ENCODE data around the gene PRCC. TPM values are rescaled to one million over a fixed set of nuclear protein-coding genes. Genes with fewer than 3 reads are reported as not detected.

PRCC gene
- total and polyA plus RNA-seq, 2 of the 4 experiments (the other 2 are of a cell fraction) = 10.6 to 59.6 TPM

- H3K4ac ChIP-seq (ENCODE audit: low read depth, low read length) = no peak overlapping the region
- 88% methylated on average over 3 of the region's 10 CpGs; no CpG with 5 or more reads in 1 of the 2 experiments for WGBS, 2 experiments (ENCODE audit: extremely low coverage in 2 of 2, insufficient read length in 1 of 2)
- no peak overlapping the region for H3K18ac ChIP-seq (ENCODE audit: low read depth, low read length)
- POLR2A ChIA-PET (ENCODE audit: unreplicated experiment) = no interaction called here
- H2BK15ac ChIP-seq (ENCODE audit: low read depth, low read length) = no peak overlapping the region
- BruUV-seq (replicated peaks) = no TSS peak
- H3K36me3 ChIP-seq (ENCODE audit: control insufficient read depth, insufficient read depth, low read length) = peaks cover 37% of the 10 kb centered on the region
- H3K27me3 ChIP-seq (ENCODE audit: control insufficient read depth, insufficient read depth, low read length) = no peaks in the 10 kb centered on the region
- no peak overlapping the region for H3K4me2 ChIP-seq (ENCODE audit: low read depth, low read length)
- H4K91ac ChIP-seq (ENCODE audit: insufficient read depth, low read depth, low read length) = no peak overlapping the region
- TF ChIP-seq CEBPB (IDR thresholded peaks at IDR 0.05; ENCODE audit: low read depth, low read length) (no peak), MAZ (IDR thresholded peaks at IDR 0.05; ENCODE audit: borderline replicate concordance, low read depth, low read length) (no peak), CHD1 (IDR thresholded peaks at IDR 0.05; ENCODE audit: low read depth, low read length) (no peak), MXI1 (IDR thresholded peaks at IDR 0.05; ENCODE audit: borderline replicate concordance, low read depth, low read length) (no peak), SMC3 (IDR thresholded peaks at IDR 0.05; ENCODE audit: low read depth, low read length) (no peak), RAD21 (IDR thresholded peaks at IDR 0.05; ENCODE audit: low read length) (no peak), MAFK (IDR thresholded peaks at IDR 0.05; ENCODE audit: low read depth, low read length) (no peak), FOS (IDR thresholded peaks at IDR 0.05; ENCODE audit: low read depth, low read length) (no peak)
- H2BK20ac ChIP-seq (ENCODE audit: low read depth, low read length) = no peak overlapping the region
- no peaks in the 10 kb centered on the region; the same call in 1 of the 2 replicates for H3K9me1 ChIP-seq (ENCODE audit: insufficient read depth, low read length)
- no peak overlapping the region for H3K9ac ChIP-seq (ENCODE audit: low read depth, low read length)
- DNase-seq = no peak
- no peaks in the 10 kb centered on the region for H3K9me3 ChIP-seq (ENCODE audit: control insufficient read depth, insufficient read depth, low read length)
- H2AK9ac ChIP-seq (replicated peaks; ENCODE audit: low read depth, low read length, poor library complexity) = no peak overlapping the region
- intact Hi-C loops (cut with micrococcal nuclease) = no loop called here
- no peak overlapping the region for H3K14ac ChIP-seq (replicated peaks; ENCODE audit: low read depth, low read length)
- dilution Hi-C loops (cut with HindIII; ENCODE audit: low sequenced_read_pairs, unreplicated experiment) = no loop called here
- H2BK5ac ChIP-seq (ENCODE audit: low read depth, low read length, poor library complexity, severe bottlenecking) = no peak overlapping the region
- H3K23ac ChIP-seq (ENCODE audit: low read depth, low read length) = no peak overlapping the region
- no peak overlapping the region for H2AK5ac ChIP-seq (ENCODE audit: low read depth, low read length)
- CTCF ChIA-PET = interaction anchor here (0.9 kb wide), 1 partner anchor 12 kb away, joined by 3 read pairs; no protein-coding TSS in a partner anchor
- in situ Hi-C loops (cut with MboI; ENCODE audit: low sequenced_read_pairs) = no loop called here
- no peak overlapping the region for H3K4me3 ChIP-seq (ENCODE audit: insufficient read depth, low read depth, low read length)
- no peak overlapping the region for H2AFZ ChIP-seq (replicated peaks; ENCODE audit: low read length, poor library complexity)
- H3K4me1 ChIP-seq (ENCODE audit: control insufficient read depth, insufficient read depth, low read length) = 0 out of 2 replicates have a peak, but pooled peaks cover 2% of the 10 kb centered on the region
- H2BK120ac ChIP-seq (ENCODE audit: low read depth, low read length) = no peak overlapping the region
- H3K27ac ChIP-seq (ENCODE audit: insufficient read depth, low read length) = no peak overlapping the region
- H4K5ac ChIP-seq (ENCODE audit: low read depth, low read length) = no peak overlapping the region
- H3K79me1 ChIP-seq (ENCODE audit: low read depth in 1 of 2, low read length in 2 of 2) = peaks cover 4 to 40% of the 10 kb centered on the region in 2 experiments
- H4K20me1 ChIP-seq (ENCODE audit: insufficient read depth, low read length) = no peaks in the 10 kb centered on the region
- no peak overlapping the region for H4K8ac ChIP-seq (ENCODE audit: low read depth in 2 of 2, low read length in 2 of 2)
- no peak overlapping the region for H3K56ac ChIP-seq (ENCODE audit: extremely low read depth, insufficient read depth, low read length)
- no peak for ATAC-seq (ENCODE audit: low read depth)
Observed at GRCh38 chr1:156738407-156738806, 28.9 kb upstream of the PRCC start.

All from IMR-90 (cell line).